ENCODE data around the gene EBF3.

The EBF3 gene

DNA sequence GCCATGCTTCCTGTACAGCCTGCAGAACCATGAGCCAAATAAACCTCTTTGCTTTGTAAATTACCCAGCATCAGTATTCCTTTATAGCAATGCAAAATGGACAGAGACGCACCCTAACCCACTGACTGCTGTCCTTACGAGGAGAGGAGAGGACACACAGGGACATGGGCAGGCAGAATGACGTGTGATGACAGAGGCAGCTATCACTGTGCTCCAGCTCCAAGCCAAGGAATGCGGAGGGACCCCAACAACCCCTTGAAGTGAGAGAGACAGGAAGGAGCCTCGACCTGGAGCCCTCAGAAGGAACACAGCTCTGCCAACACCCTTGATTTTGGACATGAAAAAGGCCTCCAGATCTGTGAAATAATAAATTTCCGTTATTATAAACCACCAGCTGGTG is 46.6 kb upstream of the EBF3 start:
- H4K20me1 ChIP-seq (ENCODE audit: insufficient read depth, low read length), result no peaks in the 10 kb centered on the region
- no peaks in the 10 kb centered on the region for H3K27me3 ChIP-seq (ENCODE audit: low read depth, low read length)
- no peak for TF ChIP-seq EZH2phosphoT487 (IDR thresholded peaks at IDR 0.05; ENCODE audit: low read depth)
- TF ChIP-seq, protein P1, sequence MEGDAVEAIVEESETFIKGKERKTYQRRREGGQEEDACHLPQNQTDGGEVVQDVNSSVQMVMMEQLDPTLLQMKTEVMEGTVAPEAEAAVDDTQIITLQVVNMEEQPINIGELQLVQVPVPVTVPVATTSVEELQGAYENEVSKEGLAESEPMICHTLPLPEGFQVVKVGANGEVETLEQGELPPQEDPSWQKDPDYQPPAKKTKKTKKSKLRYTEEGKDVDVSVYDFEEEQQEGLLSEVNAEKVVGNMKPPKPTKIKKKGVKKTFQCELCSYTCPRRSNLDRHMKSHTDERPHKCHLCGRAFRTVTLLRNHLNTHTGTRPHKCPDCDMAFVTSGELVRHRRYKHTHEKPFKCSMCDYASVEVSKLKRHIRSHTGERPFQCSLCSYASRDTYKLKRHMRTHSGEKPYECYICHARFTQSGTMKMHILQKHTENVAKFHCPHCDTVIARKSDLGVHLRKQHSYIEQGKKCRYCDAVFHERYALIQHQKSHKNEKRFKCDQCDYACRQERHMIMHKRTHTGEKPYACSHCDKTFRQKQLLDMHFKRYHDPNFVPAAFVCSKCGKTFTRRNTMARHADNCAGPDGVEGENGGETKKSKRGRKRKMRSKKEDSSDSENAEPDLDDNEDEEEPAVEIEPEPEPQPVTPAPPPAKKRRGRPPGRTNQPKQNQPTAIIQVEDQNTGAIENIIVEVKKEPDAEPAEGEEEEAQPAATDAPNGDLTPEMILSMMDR (IDR thresholded peaks at IDR 0.05; ENCODE audit: low read depth, low read length), result no peak
- H3K79me2 ChIP-seq (ENCODE audit: low read length), result no peaks in the 10 kb centered on the region
- no peak overlapping the region for H3K9ac ChIP-seq (ENCODE audit: low read length)
- no peaks in the 10 kb centered on the region for H3K36me3 ChIP-seq (replicated peaks; ENCODE audit: low read depth, low read length)
- no peaks in the 10 kb centered on the region for H3K9me3 ChIP-seq (ENCODE audit: insufficient read depth, low read length)
- H3K4me2 ChIP-seq (ENCODE audit: low read length), result no peak overlapping the region
- H3K4me3 ChIP-seq (ENCODE audit: low read length), result no peak overlapping the region
- H3K4me1 ChIP-seq (ENCODE audit: low read length), result no peaks in the 10 kb centered on the region
- H3K27ac ChIP-seq (ENCODE audit: low read length), result no peak overlapping the region
- no peak overlapping the region for H2AFZ ChIP-seq (ENCODE audit: low read depth, low read length)

DNA sequence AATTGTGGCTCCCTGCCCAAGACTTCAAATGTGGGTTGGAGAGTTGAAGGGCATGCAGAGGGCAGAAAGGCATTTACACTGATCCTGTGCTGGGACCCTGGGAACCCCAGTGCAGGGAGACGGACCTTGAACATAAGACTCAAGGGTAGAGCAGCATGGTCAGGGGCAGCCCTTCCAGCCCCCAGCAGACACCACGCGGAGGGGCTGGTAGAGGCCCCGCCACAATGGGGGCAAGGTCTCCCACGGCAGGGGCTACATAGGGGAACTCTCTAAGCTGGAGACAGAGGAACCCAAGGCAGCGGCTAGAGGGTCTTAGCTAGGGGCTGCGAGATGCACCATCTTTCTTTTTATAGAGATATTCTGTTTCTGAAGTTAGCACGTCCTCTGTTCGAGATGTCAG is 45.2 kb upstream of the EBF3 start:
- Histone ChIP-seq H3K27me3 (ENCODE audit: low read depth, low read length) (no peaks in the 10 kb centered on the region), H3K36me3 (replicated peaks; ENCODE audit: low read depth, low read length) (no peaks in the 10 kb centered on the region), H3K27ac (ENCODE audit: low read length) (no peak overlapping the region), H2AFZ (ENCODE audit: low read depth, low read length) (no peak overlapping the region), H3K9ac (ENCODE audit: low read length) (no peak overlapping the region), H3K4me3 (ENCODE audit: low read length) (no peak overlapping the region), H3K4me2 (ENCODE audit: low read length) (no peak overlapping the region), H3K79me2 (ENCODE audit: low read length) (no peaks in the 10 kb centered on the region), H3K9me3 (ENCODE audit: insufficient read depth, low read length) (no peaks in the 10 kb centered on the region), H3K4me1 (ENCODE audit: low read length) (no peaks in the 10 kb centered on the region), H4K20me1 (ENCODE audit: insufficient read depth, low read length) (no peaks in the 10 kb centered on the region)
- TF ChIP-seq EZH2phosphoT487 (IDR thresholded peaks at IDR 0.05; ENCODE audit: low read depth), result no peak
- TF ChIP-seq, protein P1 (IDR thresholded peaks at IDR 0.05; ENCODE audit: low read depth, low read length), result no peak

DNA sequence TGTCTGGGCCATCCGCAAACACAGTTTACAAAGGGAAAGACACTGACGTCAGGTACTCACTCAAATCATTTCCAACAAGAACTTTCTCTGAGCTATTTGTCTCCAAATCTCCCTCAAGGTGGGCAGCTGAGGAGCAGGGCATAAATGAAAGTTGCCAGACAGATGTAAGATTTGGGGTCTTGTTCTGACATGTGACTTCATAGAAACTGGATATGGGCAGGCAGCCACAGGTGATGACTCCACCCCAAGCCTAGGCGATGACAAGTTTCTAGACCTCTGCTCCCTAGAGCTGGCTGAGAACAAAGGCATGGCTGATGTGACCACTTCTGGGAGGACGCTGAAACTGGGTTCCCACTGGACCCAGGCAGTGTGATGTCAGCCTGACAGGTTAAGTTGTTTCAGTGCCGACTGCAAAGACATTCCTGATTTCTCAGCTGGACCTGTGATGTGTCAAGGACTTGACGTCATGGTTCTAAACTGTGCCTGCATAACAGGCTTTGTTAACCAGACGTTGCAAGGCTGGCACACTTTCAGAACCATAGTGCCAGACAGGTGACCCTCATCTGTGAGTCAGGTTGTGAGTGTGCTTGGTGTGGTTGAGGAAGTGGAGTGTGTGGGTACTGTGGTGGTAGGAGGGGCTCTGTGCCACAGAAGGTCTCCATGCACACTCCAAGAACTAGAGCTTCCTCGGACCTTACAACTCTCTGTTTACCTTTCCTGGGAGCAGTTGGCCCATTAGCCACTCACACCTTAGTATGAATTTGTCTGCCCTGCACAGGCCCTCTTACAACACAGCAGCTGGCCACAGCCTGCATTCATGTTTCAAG is 39.9 kb upstream of the EBF3 start:
- no peaks in the 10 kb centered on the region for H3K36me3 ChIP-seq (replicated peaks; ENCODE audit: low read depth, low read length)
- H3K79me2 ChIP-seq (ENCODE audit: low read length), result no peaks in the 10 kb centered on the region
- no peak overlapping the region for H3K27ac ChIP-seq (ENCODE audit: low read length)
- no peaks in the 10 kb centered on the region for H3K9me3 ChIP-seq (ENCODE audit: insufficient read depth, low read length)
- H3K4me3 ChIP-seq (ENCODE audit: low read length), result no peak overlapping the region
- H2AFZ ChIP-seq (ENCODE audit: low read depth, low read length), result no peak overlapping the region
- no peak overlapping the region for H3K9ac ChIP-seq (ENCODE audit: low read length)
- H4K20me1 ChIP-seq (ENCODE audit: insufficient read depth, low read length), result no peaks in the 10 kb centered on the region
- no peak overlapping the region for H3K4me2 ChIP-seq (ENCODE audit: low read length)
- TF ChIP-seq EZH2phosphoT487 (IDR thresholded peaks at IDR 0.05; ENCODE audit: low read depth), result no peak
- TF ChIP-seq, protein P1 (IDR thresholded peaks at IDR 0.05; ENCODE audit: low read depth, low read length), result no peak
- H3K27me3 ChIP-seq (ENCODE audit: low read depth, low read length), result no peaks in the 10 kb centered on the region
- H3K4me1 ChIP-seq (ENCODE audit: low read length), result no peaks in the 10 kb centered on the region

DNA sequence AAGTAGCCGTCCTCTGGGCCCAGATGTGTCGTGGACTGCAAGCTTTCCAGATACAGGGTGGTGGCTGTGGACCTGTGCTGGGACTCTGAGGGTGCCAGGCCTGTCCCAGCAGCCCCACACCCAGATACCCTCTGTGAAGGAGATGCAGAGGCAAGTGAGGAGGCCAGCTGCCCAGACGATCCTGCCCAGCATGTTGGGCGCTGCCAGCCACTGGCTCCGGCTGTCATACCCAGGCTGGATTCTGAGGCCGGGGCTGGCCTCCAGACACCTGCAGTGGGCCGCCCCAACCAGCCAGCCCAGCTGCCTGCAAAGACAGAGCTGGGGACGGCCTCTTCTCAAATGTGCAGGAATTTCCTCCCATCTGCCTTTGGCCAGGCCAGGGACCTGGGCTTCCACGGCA is 39.1 kb upstream of the EBF3 start:
- Histone ChIP-seq H3K4me1 (ENCODE audit: low read length) (no peaks in the 10 kb centered on the region), H3K4me3 (ENCODE audit: low read length) (no peak overlapping the region), H3K27me3 (ENCODE audit: low read depth, low read length) (no peaks in the 10 kb centered on the region), H3K27ac (ENCODE audit: low read length) (no peak overlapping the region), H3K9me3 (ENCODE audit: insufficient read depth, low read length) (no peaks in the 10 kb centered on the region), H3K36me3 (replicated peaks; ENCODE audit: low read depth, low read length) (no peaks in the 10 kb centered on the region), H3K4me2 (ENCODE audit: low read length) (no peak overlapping the region), H2AFZ (ENCODE audit: low read depth, low read length) (no peak overlapping the region), H3K9ac (ENCODE audit: low read length) (no peak overlapping the region), H4K20me1 (ENCODE audit: insufficient read depth, low read length) (no peaks in the 10 kb centered on the region), H3K79me2 (ENCODE audit: low read length) (no peaks in the 10 kb centered on the region)
- no peak for TF ChIP-seq EZH2phosphoT487 (IDR thresholded peaks at IDR 0.05; ENCODE audit: low read depth)
- TF ChIP-seq, protein P1 (IDR thresholded peaks at IDR 0.05; ENCODE audit: low read depth, low read length), result no peak
